ENCODE results near the gene CDC123. TPM values are rescaled to one million over a fixed set of nuclear protein-coding genes. Genes with fewer than 3 reads are reported as not detected.

CDC123 gene
- total and polyA plus RNA-seq, 2 experiments from 2014 or later: 158 to 179 TPM

DNA sequence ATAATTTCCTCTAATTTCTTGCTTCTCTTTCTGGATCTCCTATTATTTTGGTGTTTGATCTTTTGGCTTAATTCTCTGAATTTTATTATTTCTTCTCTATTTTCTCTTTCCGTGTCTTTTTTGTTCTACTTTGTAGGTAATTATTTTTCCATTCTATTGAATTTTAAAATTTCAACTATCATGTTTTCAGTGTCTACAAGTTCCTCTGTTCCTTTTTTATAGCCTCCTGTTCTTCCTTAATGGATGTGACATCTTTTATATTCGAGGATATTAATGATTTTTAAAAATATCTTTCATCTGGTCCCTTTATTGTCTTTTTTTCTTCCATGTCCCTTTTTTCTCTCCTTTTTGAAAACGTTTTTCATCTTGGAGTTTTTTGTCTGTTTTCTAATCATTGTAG lies 11.1 kb downstream of the CDC123 start:
- peaks cover 57% of the 10 kb centered on the region for H3K36me3 ChIP-seq (ENCODE audit: insufficient read depth)

DNA sequence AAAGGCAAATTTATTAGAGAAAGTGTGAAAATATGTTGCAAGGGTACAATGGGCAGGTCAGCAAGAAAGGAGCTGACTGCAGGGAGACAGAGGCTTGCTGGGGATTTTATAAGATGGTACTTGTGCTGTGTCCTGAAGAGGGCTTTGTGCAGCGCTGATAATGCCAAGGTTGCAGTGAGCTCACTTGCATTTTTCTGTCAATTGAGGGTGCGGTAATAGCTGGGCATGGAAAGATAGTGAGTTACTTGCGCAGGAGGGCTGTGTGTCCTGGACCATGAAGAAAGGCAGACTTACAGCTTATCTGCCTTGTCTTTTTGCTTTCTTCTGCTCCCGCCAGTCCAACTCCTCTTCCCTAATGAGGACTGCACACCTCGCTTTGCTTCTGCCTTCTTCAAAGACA lies 12.5 kb downstream of the CDC123 start:
- no peaks in the 10 kb centered on the region for H3K4me1 ChIP-seq (ENCODE audit: insufficient read depth)
- peaks cover 25% of the 10 kb centered on the region for H4K20me1 ChIP-seq (replicated peaks; ENCODE audit: insufficient read depth)
- H2AFZ ChIP-seq: no peak overlapping the region
- H3K36me3 Mint-ChIP-seq (ENCODE audit: low read depth): peaks cover 84% of the 10 kb centered on the region
- no peaks in the 10 kb centered on the region for H3K27me3 Mint-ChIP-seq (ENCODE audit: insufficient read depth, low read depth, poor library complexity)
- no peak overlapping the region for H3K4me3 ChIP-seq
- no peak overlapping the region for H3K4me2 ChIP-seq
- no peaks in the 10 kb centered on the region for H3K4me1 Mint-ChIP-seq
- H3K27ac Mint-ChIP-seq: no peak overlapping the region
- no peaks in the 10 kb centered on the region; the same call in 1 of the 2 replicates for H3F3A ChIP-seq (replicated peaks; ENCODE audit: low read depth)
- H3K27ac ChIP-seq (ENCODE audit: low read depth): no peak overlapping the region
- H3K9me3 Mint-ChIP-seq: no peaks in the 10 kb centered on the region
- H3K27me3 ChIP-seq (ENCODE audit: insufficient read depth): no peaks in the 10 kb centered on the region
- H3K4me3 Mint-ChIP-seq: no peak overlapping the region
- ATAC-seq: no peak
- DNase-seq (ENCODE audit: low spot score): no peak
- peaks cover 45% of the 10 kb centered on the region for H3K36me3 ChIP-seq (ENCODE audit: insufficient read depth)
- H3K9me2 ChIP-seq (ENCODE audit: insufficient read depth): no peaks in the 10 kb centered on the region
- H3K79me2 ChIP-seq (replicated peaks; ENCODE audit: insufficient read depth): peaks cover 68% of the 10 kb centered on the region
- TF ChIP-seq, protein P1, sequence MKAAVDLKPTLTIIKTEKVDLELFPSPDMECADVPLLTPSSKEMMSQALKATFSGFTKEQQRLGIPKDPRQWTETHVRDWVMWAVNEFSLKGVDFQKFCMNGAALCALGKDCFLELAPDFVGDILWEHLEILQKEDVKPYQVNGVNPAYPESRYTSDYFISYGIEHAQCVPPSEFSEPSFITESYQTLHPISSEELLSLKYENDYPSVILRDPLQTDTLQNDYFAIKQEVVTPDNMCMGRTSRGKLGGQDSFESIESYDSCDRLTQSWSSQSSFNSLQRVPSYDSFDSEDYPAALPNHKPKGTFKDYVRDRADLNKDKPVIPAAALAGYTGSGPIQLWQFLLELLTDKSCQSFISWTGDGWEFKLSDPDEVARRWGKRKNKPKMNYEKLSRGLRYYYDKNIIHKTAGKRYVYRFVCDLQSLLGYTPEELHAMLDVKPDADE (IDR thresholded peaks at IDR 0.05): no peak
- TF ChIP-seq ZNF331 (CRISPR knock-in tag; IDR thresholded peaks at IDR 0.05; ENCODE audit: low read depth) (no peak), NANOG (IDR thresholded peaks at IDR 0.05; ENCODE audit: borderline replicate concordance) (no peak), JUNB (IDR thresholded peaks at IDR 0.05; ENCODE audit: unreplicated experiment) (no peak), STAT1 (IDR thresholded peaks at IDR 0.05; ENCODE audit: unreplicated experiment) (no peak), CREB1 (CRISPR knock-in tag; IDR thresholded peaks at IDR 0.05; ENCODE audit: low read depth) (no peak), EZH2phosphoT487 (IDR thresholded peaks at IDR 0.05; ENCODE audit: unreplicated experiment) (no peak), EZH2 (IDR thresholded peaks at IDR 0.05; ENCODE audit: low read depth, unreplicated experiment) (no peak), POLR2AphosphoS5 (IDR thresholded peaks at IDR 0.05; ENCODE audit: low read depth) (no peak)
- TF ChIP-seq, protein P2, sequence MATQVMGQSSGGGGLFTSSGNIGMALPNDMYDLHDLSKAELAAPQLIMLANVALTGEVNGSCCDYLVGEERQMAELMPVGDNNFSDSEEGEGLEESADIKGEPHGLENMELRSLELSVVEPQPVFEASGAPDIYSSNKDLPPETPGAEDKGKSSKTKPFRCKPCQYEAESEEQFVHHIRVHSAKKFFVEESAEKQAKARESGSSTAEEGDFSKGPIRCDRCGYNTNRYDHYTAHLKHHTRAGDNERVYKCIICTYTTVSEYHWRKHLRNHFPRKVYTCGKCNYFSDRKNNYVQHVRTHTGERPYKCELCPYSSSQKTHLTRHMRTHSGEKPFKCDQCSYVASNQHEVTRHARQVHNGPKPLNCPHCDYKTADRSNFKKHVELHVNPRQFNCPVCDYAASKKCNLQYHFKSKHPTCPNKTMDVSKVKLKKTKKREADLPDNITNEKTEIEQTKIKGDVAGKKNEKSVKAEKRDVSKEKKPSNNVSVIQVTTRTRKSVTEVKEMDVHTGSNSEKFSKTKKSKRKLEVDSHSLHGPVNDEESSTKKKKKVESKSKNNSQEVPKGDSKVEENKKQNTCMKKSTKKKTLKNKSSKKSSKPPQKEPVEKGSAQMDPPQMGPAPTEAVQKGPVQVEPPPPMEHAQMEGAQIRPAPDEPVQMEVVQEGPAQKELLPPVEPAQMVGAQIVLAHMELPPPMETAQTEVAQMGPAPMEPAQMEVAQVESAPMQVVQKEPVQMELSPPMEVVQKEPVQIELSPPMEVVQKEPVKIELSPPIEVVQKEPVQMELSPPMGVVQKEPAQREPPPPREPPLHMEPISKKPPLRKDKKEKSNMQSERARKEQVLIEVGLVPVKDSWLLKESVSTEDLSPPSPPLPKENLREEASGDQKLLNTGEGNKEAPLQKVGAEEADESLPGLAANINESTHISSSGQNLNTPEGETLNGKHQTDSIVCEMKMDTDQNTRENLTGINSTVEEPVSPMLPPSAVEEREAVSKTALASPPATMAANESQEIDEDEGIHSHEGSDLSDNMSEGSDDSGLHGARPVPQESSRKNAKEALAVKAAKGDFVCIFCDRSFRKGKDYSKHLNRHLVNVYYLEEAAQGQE (IDR thresholded peaks at IDR 0.05; ENCODE audit: unreplicated experiment): no peak

More for the DNA sequence above, 11.1 kb downstream of the CDC123 start:
- Histone ChIP-seq H2AFZ (no peak overlapping the region), H3F3A (replicated peaks; ENCODE audit: low read depth) (no peaks in the 10 kb centered on the region), H3K9me2 (ENCODE audit: insufficient read depth) (no peaks in the 10 kb centered on the region), H4K20me1 (replicated peaks; ENCODE audit: insufficient read depth) (peaks cover 26% of the 10 kb centered on the region), H3K27me3 (ENCODE audit: insufficient read depth) (no peaks in the 10 kb centered on the region), H3K4me3 (no peak overlapping the region), H3K27ac (ENCODE audit: low read depth) (no peak overlapping the region), H3K4me1 (ENCODE audit: insufficient read depth) (no peaks in the 10 kb centered on the region), H3K79me2 (replicated peaks; ENCODE audit: insufficient read depth) (peaks cover 76% of the 10 kb centered on the region), H3K4me2 (no peak overlapping the region)
- TF ChIP-seq STAT1 (IDR thresholded peaks at IDR 0.05; ENCODE audit: unreplicated experiment): no peak
- no peak for TF ChIP-seq EZH2phosphoT487 (IDR thresholded peaks at IDR 0.05; ENCODE audit: unreplicated experiment)
- TF ChIP-seq, protein P2 (IDR thresholded peaks at IDR 0.05; ENCODE audit: unreplicated experiment): no peak
- TF ChIP-seq POLR2AphosphoS5 (IDR thresholded peaks at IDR 0.05; ENCODE audit: low read depth): no peak
- TF ChIP-seq NANOG (IDR thresholded peaks at IDR 0.05; ENCODE audit: borderline replicate concordance): no peak
- TF ChIP-seq EZH2 (IDR thresholded peaks at IDR 0.05; ENCODE audit: low read depth, unreplicated experiment): no peak
- TF ChIP-seq JUNB (IDR thresholded peaks at IDR 0.05; ENCODE audit: unreplicated experiment): no peak
- no peak for TF ChIP-seq ZNF114 (CRISPR knock-in tag; IDR thresholded peaks at IDR 0.05)
- no peak for TF ChIP-seq ZNF331 (CRISPR knock-in tag; IDR thresholded peaks at IDR 0.05; ENCODE audit: low read depth)
- TF ChIP-seq, protein P1 (IDR thresholded peaks at IDR 0.05): no peak
- H3K27ac Mint-ChIP-seq: no peak overlapping the region
- H3K9me3 Mint-ChIP-seq: no peaks in the 10 kb centered on the region
- no peak for DNase-seq (ENCODE audit: low spot score)
- H3K4me1 Mint-ChIP-seq: no peaks in the 10 kb centered on the region
- no peaks in the 10 kb centered on the region for H3K27me3 Mint-ChIP-seq (ENCODE audit: insufficient read depth, low read depth, poor library complexity)
- ATAC-seq: no peak
- no peak overlapping the region for H3K4me3 Mint-ChIP-seq
- peaks cover 83% of the 10 kb centered on the region for H3K36me3 Mint-ChIP-seq (ENCODE audit: low read depth)

All from GM23338 (cell line).